GM23248 (cell line): ENCODE results near the gene ITFG1. TPM values are rescaled to one million over a fixed set of nuclear protein-coding genes. Genes with fewer than 3 reads are reported as not detected.

Experiments
- DNase-seq: peaks from one replicate; pipeline ENCODE4 v3.0.0-alpha.2; 2015
- H2AFZ ChIP-seq: fragments of 200-600 bp; sonication (generic); 2 replicates; pipeline ENCODE4 v1.6.1; 2016; ENCODE audit warnings: antibody characterized with exemption
- H3F3A ChIP-seq: fragments of 200-600 bp; sonication (generic); 2 replicates; pipeline ENCODE4 v1.6.1; 2016; ENCODE audit warnings: mild to moderate bottlenecking, antibody characterized with exemption, mixed run types; ENCODE audit not compliant: insufficient read depth
- H3K27ac ChIP-seq: fragments of 200-600 bp; sonication (generic); 2 replicates; pipeline ENCODE4 v1.5.1; 2016; ENCODE audit warnings: mild to moderate bottlenecking
- H3K27me3 ChIP-seq: fragments of 200-600 bp; sonication (generic); replicated peaks from 2 replicates; pipeline ENCODE4 v1.6.1; 2016; ENCODE audit warnings: mild to moderate bottlenecking; ENCODE audit not compliant: insufficient read depth
- H3K36me3 ChIP-seq: fragments of 200-600 bp; sonication (generic); 2 replicates; pipeline ENCODE4 v1.6.1; 2016; ENCODE audit warnings: low read depth, mild to moderate bottlenecking
- H3K4me1 ChIP-seq: fragments of 200-600 bp; sonication (generic); 2 replicates; pipeline ENCODE4 v1.6.1; 2016; ENCODE audit warnings: mild to moderate bottlenecking; ENCODE audit not compliant: insufficient read depth
- H3K4me2 ChIP-seq: fragments of 200-600 bp; sonication (generic); one replicate; pipeline ENCODE4 v1.6.1; 2016; ENCODE audit warnings: mild to moderate bottlenecking; ENCODE audit not compliant: unreplicated experiment
- H3K4me3 ChIP-seq: fragments of 200-600 bp; sonication (generic); 2 replicates; pipeline ENCODE4 v1.5.1; 2016; ENCODE audit warnings: mild to moderate bottlenecking
- H3K79me2 ChIP-seq: fragments of 200-600 bp; sonication (generic); 2 replicates; pipeline ENCODE4 v1.6.1; 2016; ENCODE audit warnings: mild to moderate bottlenecking; ENCODE audit not compliant: insufficient read depth
- H3K9ac ChIP-seq: fragments of 200-600 bp; sonication (generic); 2 replicates; pipeline ENCODE4 v1.6.1; 2016; ENCODE audit warnings: mild to moderate bottlenecking
- H3K9me2 ChIP-seq: fragments of 200-600 bp; sonication (generic); 2 replicates; pipeline ENCODE4 v1.6.1; 2016; ENCODE audit warnings: mixed run types, mild to moderate bottlenecking, moderate library complexity; ENCODE audit not compliant: insufficient read depth
- H3K9me3 ChIP-seq: fragments of 200-600 bp; sonication (generic); one replicate; pipeline ENCODE4 v1.6.1; 2017; ENCODE audit warnings: low read depth
- H4K20me1 ChIP-seq: fragments of 200-600 bp; sonication (generic); 2 replicates; pipeline ENCODE4 v1.6.0; 2016; ENCODE audit not compliant: insufficient read depth
- EZH2 ChIP-seq: fragments of 200-600 bp; sonication (generic); IDR thresholded peaks from 2 replicates; pipeline ENCODE4 v1.6.1; 2018; ENCODE audit warnings: antibody characterized with exemption, mild to moderate bottlenecking; ENCODE audit not compliant: insufficient read depth, poor library complexity, severe bottlenecking
- EZH2phosphoT487 ChIP-seq: fragments of 200-600 bp; sonication (generic); IDR thresholded peaks from 2 replicates; pipeline ENCODE4 v1.6.1; 2018; ENCODE audit warnings: antibody characterized with exemption, moderate library complexity, mild to moderate bottlenecking, low read depth; ENCODE audit not compliant: insufficient read depth
- WGBS, 2 experiments: methylation state at CpG; one replicate each; pipeline ENCODE4 v1.1.6; 2015 to 2017; ENCODE audit warnings: low lambda C conversion rate in 2 of 2, low coverage in 1 of 2; ENCODE audit errors: missing lambda C conversion rate in 2 of 2; 5-methylcytosine and 5-hydroxymethylcytosine counted together
- in situ Hi-C: fragments of 300-500 bp; cut with MboI; formaldehyde crosslinking; loops from 2 replicates; pipeline ENCODE4 v1.15.0; 2020
- polyA plus RNA-seq: library from polyadenylated mRNA; unstranded; fragments of >200 nt; fragmentation: Nextera tagmentation; extraction: Ambion mirVana; gene quantifications from 2 replicates; pipeline ENCODE4 v1.2.1, GENCODE V29; 2016
- total RNA-seq: library from RNA; depleted of rRNA; stranded (reverse); fragments of >200 nt; shearing (Covaris generic); gene quantifications from 2 replicates; pipeline ENCODE4 v1.2.3, GENCODE V29; 2014; rRNA removed

The ITFG1 gene
- total RNA-seq (78.2 and 93.8 TPM in 2 replicates), polyA plus RNA-seq (111 and 113 TPM in 2 replicates)

GRCh38 chr16:47460711-47461597, at the start of gene ITFG1, which contains the start of gene PHKB:
ITFG1 (minus strand) TSS chr16:47461063; CDS start chr16:47461045, 18 bp downstream.
PHKB (plus strand) TSS chr16:47461331; CDS start chr16:47461351, 20 bp downstream.
- Histone ChIP-seq H3K36me3 (0 out of 2 replicates have a peak, but pooled peaks cover 7% of the 10 kb centered on the region), H3K27ac (peak within 1 kb of the TSS; percentile 92), H3K4me3 (peak within 1 kb of the TSS; percentile 85), H3K9me3 (no peaks in the 10 kb centered on the region), H2AFZ (peak within 1 kb of the TSS; percentile 93), H3K4me2 (peak within 1 kb of the TSS; percentile 98), H3K79me2 (peaks cover 58% of the 10 kb centered on the region), H4K20me1 (no peaks in the 10 kb centered on the region), H3F3A (peaks cover 10% of the 10 kb centered on the region; the same call in 1 of the 2 replicates), H3K9ac (peak within 1 kb of the TSS; percentile 91), H3K9me2 (no peaks in the 10 kb centered on the region), H3K27me3 (no peaks in the 10 kb centered on the region), H3K4me1 (peaks cover 25% of the 10 kb centered on the region; the same call in 1 of the 2 replicates)
- WGBS, 2 experiments: 1% methylated on average over 47 to 50 of the region's 82 CpGs
- in situ Hi-C loops: no loop called here
- TF ChIP-seq EZH2: no peak
- TF ChIP-seq EZH2phosphoT487: no peak
- peak; percentile 96 for DNase-seq

- in situ Hi-C loops: no loop called here
- WGBS, 2 experiments: 53 to 78% methylated on average over 1 of the region's 1 CpG
- TF ChIP-seq EZH2 (no peak), EZH2phosphoT487 (no peak)
- no peak overlapping the region for H3K9ac ChIP-seq
- H3K4me3 ChIP-seq: no peak overlapping the region
- no peaks in the 10 kb centered on the region for H3K4me1 ChIP-seq
- no peaks in the 10 kb centered on the region for H3K9me2 ChIP-seq
- H3K9me3 ChIP-seq: no peaks in the 10 kb centered on the region
- H3K27ac ChIP-seq: no peak overlapping the region
- no peak for DNase-seq
- no peak overlapping the region for H2AFZ ChIP-seq
- H3F3A ChIP-seq: no peaks in the 10 kb centered on the region
- H4K20me1 ChIP-seq: no peaks in the 10 kb centered on the region
- no peaks in the 10 kb centered on the region for H3K27me3 ChIP-seq
- H3K4me2 ChIP-seq: no peak overlapping the region
- H3K79me2 ChIP-seq: no peaks in the 10 kb centered on the region
- peaks cover 8% of the 10 kb centered on the region for H3K36me3 ChIP-seq
These were observed 46.8 kb upstream of the ITFG1 start for GRCh38 chr16:47507701-47508100.

DNA sequence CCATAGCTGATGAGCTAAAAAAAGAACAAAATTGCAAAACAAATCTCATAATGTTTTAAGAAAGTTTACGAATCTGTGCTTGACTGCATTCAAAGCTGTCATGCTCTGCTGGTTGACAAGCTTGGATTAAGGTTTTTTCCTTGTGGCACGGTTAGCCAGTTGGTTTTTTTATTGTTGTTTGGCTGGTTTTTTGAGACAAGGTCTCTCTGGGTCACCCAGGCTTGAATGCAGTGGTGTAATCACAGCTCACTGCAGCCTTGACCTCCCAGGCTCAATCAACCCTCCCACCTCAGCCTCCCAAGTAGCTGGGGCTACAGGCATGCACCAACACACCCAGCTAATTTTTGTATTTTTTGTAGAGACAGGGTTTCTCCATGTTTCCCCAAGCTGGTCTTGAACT, 45.9 kb upstream of the ITFG1 start:
- DNase-seq: no peak
- TF ChIP-seq EZH2: no peak
- no peak for TF ChIP-seq EZH2phosphoT487
- Histone ChIP-seq H3K4me3 (no peak overlapping the region), H3F3A (no peaks in the 10 kb centered on the region), H4K20me1 (no peaks in the 10 kb centered on the region), H3K79me2 (no peaks in the 10 kb centered on the region), H3K9ac (no peak overlapping the region), H3K4me1 (no peaks in the 10 kb centered on the region), H3K27ac (no peak overlapping the region), H3K27me3 (no peaks in the 10 kb centered on the region), H3K9me3 (no peaks in the 10 kb centered on the region), H3K36me3 (peaks cover 6% of the 10 kb centered on the region; the same call in 1 of the 2 replicates), H3K9me2 (no peaks in the 10 kb centered on the region), H2AFZ (no peak overlapping the region), H3K4me2 (no peak overlapping the region)
- in situ Hi-C loops: no loop called here
- 96 to 97% methylated on average over 2 of the region's 2 CpGs for WGBS, 2 experiments

DNA sequence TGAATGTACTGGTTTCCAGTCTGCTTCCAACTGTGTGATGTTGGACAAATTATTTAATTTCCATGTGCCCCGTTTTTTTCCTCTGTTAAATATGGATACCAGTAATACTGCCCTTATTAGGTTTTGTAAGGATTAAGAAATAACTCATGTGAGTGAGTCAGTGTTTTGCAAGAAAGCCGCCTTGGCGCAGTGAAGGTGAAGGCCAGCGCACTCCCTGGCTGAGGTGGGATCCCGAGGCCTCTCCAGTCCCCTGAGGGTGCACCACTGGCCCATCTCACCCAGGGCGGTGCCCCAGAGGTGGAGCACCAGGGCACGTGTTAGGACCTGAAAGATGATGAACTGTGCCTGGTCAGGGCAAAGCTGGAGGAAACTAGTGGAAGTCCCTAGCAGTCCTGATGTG, 43.7 kb upstream of the ITFG1 start:
- DNase-seq: no peak
- in situ Hi-C loops: no loop called here

More for the DNA sequence above, 43.7 kb upstream of the ITFG1 start:
- Histone ChIP-seq H3K4me3 (no peak overlapping the region), H4K20me1 (no peaks in the 10 kb centered on the region), H3K9me2 (no peaks in the 10 kb centered on the region), H3K27me3 (no peaks in the 10 kb centered on the region), H3K79me2 (no peaks in the 10 kb centered on the region), H3K36me3 (peaks cover 13% of the 10 kb centered on the region), H2AFZ (no peak overlapping the region), H3K9me3 (no peaks in the 10 kb centered on the region), H3K4me1 (no peaks in the 10 kb centered on the region), H3K4me2 (no peak overlapping the region), H3K9ac (no peak overlapping the region), H3K27ac (no peak overlapping the region), H3F3A (no peaks in the 10 kb centered on the region)
- TF ChIP-seq EZH2phosphoT487 (no peak), EZH2 (no peak)
- 88 to 92% methylated on average over 7 of the region's 7 CpGs for WGBS, 2 experiments
